NCI-H1417 treated with DMSO at 0.1 percent for 48 hours (cell line): ENCODE data around the gene DNPEP.

Source experiments
- DNase-seq: peaks from one replicate; lab custom pipeline; 2025; lab: John Stamatoyannopoulos, UW

Gene DNPEP

GRCh38 chr2:219387306-219388120 lies at the start of gene DNPEP:
Gene DNPEP, minus strand, starts transcription at chr2:219387912. Its CDS starts 118 bp downstream, at chr2:219387794.
- no peak for DNase-seq

GRCh38 chr2:219437141-219437540 lies 49.4 kb upstream of the DNPEP start:
- no peak for DNase-seq

DNA sequence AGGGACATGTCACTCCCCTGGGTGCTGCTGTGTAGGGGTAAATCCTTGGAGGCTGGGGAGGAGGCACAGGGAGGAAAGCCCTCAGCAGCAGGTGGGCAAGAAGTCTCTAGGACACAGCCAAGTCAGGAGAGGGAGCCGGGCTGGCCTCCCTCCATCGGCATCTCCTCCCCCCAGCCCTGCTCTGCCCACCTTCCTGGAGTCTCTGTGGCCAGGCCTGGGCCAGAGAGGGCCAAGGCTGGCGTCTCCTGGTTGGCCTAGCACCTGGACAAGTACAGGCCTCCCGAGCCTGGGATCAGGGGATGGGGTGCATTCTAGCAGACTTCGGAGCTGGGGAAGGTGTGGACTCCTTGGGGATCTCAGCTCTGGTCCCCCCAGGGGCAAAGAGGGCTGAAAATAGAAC lies 48.8 kb upstream of the DNPEP start:
- no peak for DNase-seq

DNA sequence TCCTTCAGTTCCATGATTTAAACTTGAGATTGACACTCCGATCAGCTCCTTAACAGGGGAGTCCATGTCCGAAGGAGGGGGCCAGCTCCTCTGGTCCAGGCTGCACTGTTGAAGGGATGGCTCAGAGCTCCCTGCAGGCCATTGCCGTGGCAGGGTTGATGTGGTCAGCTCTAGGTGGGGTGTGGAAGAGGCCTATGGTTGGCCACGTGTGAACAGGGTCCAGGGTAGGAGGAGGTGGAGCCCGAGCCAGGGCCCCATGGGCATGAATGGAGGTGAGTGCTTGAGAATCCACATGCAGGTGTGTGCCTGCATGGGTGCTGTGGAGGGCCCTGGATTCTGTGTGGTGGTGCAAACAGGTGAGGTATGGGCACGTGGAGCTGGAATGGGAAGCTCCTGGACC lies 48.0 kb upstream of the DNPEP start:
- DNase-seq, result no peak

GRCh38 chr2:219434718-219435525 lies 47.2 kb upstream of the DNPEP start, which contains the start of gene SPEG:
Gene SPEG, plus strand, starts transcription at chr2:219434843. Its CDS starts 135 bp downstream, at chr2:219434978.
- DNase-seq, result no peak

DNA sequence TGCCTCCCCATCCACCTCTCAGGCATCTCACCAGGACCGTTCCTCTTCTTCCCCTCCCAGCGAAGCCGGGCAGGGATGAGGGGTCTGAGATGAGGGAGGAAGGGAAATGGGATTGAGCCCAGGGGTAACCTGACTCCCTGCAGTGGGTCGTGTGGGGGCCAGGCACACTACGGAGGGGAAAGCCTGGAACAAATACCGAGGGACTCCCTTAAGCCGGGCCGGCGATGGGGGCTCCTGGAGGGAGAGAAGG lies 46.7 kb upstream of the DNPEP start:
- no peak for DNase-seq

DNA sequence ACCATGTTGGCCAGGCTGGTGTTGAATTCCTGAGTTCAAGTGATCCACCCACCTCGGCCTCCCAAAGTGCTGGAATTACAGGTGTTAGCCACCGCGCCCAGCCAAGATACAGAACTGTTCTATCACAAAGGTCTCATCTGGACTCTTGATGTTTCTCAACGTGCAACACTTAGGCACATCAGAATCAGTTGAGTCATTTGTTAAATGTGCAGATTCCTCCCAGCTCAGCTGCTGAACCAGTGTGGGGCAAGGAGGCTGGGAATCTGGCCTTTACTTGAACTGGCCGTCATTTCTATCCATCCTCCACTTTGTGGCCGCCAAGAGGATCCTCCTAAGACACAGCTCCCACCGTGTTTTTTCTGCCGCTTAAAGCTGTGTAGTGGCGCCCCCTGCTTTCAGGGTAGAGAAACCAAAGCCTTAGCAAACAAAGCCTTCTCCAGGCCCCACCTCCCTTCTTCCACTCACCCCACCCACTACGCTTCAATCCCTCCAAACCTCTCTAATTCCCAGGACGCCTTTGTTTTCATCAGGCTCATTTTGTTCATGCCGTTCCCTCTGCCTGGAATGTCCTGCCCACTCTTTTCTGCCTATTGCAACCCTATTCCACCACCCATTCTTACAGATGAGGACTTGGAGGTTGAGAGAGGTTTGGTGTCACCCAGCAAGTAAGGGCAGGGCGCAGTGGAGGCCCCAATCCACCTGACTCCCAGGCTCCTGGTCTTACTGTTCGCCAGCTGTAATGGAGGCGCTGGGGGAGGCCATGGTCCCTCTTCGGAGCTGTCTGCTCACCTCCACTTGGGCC lies 46.2 kb upstream of the DNPEP start:
- DNase-seq, result no peak

DNA sequence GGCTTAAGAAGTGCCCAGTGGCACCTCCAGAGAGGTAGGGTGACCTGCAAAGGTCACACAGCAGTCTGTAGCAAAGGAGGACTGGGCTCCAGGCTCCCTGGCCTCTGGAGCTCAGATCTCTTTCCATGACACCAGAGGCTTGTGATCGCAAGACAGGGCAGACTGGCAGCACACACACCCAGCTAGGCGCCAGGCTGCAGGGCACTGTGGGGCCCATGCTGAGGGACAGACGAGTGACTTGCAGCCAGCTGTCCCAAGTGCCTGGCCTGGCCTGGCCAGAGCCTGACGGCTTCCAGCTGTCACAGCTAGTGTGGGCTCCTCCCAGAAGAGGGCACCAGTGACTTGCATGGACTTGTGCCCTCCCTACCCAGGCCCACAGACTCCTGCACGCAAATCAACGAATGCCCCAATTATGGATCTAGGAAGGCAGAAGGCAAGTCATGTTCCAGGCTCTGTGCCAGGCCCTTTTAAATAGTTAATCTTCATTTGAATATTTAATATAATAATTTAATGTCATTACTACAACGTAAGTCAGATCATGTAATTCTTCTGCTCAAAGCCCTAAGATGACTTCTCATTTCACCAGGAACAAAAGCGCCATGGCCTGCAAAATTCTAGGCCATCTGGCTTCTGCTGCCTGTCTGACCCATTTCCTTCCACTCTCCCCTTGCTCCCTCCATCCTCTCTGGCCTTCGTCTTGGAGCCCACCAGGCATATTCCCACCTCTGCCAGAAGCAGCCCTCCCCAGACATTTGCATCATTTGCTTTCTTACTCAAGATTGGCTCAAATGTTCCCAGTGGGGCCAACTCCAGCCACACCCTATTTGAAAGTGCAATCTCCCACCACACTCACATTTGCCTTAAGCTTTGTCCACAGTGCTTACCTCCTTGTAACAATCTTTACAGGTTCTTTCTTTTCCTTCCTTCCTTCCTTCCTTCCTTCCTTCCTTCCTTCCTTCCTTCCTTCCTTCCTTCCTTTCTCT lies 43.2 kb upstream of the DNPEP start:
- DNase-seq, result no peak

DNA sequence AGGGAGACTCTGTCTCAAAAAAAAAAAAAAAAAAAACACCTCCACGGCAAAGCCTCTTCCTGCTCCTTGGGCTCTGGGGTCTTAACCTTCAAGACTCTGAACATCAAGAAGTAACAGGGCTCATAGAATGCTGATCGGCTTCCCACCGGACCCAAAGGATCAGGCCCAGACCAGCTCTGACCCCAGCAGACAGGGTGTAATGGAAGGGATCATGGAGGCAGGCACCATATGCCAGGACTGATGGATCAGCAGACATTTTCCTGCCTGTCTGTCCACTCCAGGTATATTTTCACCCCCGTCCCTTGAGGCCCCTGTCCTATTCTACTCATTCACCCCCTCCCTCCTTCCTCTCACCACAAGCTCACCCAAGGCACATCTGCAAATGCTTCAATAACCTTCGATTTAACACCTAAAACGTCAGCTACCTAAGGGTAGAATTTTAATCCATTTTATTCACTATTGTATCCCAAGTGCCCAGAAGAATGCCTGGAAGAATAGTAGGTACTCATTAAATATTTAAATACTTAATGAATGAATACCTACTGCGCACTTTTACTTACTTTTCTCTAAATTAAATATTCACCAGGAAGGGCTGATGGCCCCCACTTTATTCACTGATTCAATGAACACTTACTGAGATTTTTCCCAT lies 42.4 kb upstream of the DNPEP start:
- no peak for DNase-seq

- DNase-seq, result no peak
Observed at GRCh38 chr2:219428469-219428868, 40.8 kb upstream of the DNPEP start.

- no peak for DNase-seq
Observed at GRCh38 chr2:219426534-219427136, 38.9 kb upstream of the DNPEP start.

GRCh38 chr2:219426068-219426443 lies 38.3 kb upstream of the DNPEP start:
- DNase-seq, result no peak

DNA sequence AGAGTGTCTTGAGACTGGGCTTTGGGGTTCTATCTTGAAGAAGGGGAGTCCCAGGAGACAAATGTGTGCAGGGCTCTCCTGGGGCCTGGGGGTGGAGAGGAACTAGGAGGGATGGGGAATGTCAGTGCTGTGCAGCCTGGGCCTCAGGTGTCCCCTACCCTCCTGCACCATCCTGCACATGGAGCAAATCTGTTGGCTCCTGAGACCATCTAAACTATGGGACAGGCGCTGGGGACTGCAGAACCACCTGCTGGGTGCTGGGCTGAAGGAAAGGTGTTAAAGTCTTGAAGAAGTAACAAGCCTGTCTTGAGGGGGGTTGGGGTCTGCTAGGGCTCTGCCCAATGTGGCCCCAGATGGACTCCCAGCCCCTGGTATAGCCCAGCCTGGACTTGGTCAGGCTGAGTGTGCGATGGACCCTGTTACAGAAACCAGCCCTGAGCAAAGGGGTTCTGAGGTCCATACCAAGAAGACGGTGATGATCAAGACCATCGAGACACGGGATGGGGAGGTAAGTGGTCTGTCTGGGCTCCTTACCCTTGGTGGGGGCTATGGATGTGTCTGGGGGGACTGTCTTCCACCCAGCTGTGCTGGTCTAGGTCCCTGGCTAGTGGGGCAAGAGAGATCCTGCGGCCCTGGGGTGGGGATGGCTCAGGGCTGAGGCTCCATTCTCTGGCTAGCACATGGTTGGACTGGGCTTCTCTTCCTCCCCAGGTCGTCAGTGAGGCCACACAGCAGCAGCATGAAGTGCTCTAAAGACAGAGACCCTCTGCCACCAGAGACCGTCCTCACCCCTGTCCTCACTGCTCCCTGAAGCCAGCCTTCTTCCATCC lies 37.7 kb upstream of the DNPEP start:
- DNase-seq, result no peak

GRCh38 chr2:219423652-219424377 lies 36.1 kb upstream of the DNPEP start:
- DNase-seq, result no peak

GRCh38 chr2:219422952-219423534 lies 35.3 kb upstream of the DNPEP start:
- no peak for DNase-seq

GRCh38 chr2:219421323-219421722 lies 33.6 kb upstream of the DNPEP start:
- no peak for DNase-seq

- no peak for DNase-seq
Observed at GRCh38 chr2:219420687-219421086, 33.0 kb upstream of the DNPEP start.
